HepG2 (cell line): ENCODE data around the gene IRF3. TPM values are rescaled to one million over a fixed set of nuclear protein-coding genes. Genes with fewer than 3 reads are reported as not detected.

Source experiments
- CCDC6 ChIP-seq: sonication (generic); formaldehyde crosslinking; IDR thresholded peaks from 2 replicates; pipeline ENCODE4 v1.8.1; 2022; ENCODE audit warnings: mild to moderate bottlenecking, missing genetic modification reagents, moderate library complexity
- HOXD1 ChIP-seq: sonication (generic); formaldehyde crosslinking; IDR thresholded peaks from 2 replicates; pipeline ENCODE4 v1.5.0; 2020; ENCODE audit warnings: missing genetic modification reagents
- JDP2 ChIP-seq: sonication (generic); formaldehyde crosslinking; IDR thresholded peaks from 2 replicates; pipeline ENCODE4 v1.8.1; 2022; ENCODE audit warnings: missing genetic modification reagents, borderline replicate concordance
- KLF12 ChIP-seq: sonication (generic); formaldehyde crosslinking; IDR thresholded peaks from 2 replicates; pipeline ENCODE4 v1.4.0; 2020; ENCODE audit warnings: missing genetic modification reagents, borderline replicate concordance
- NCOA5 ChIP-seq: sonication (generic); formaldehyde crosslinking; IDR thresholded peaks from 2 replicates; pipeline ENCODE4 v1.4.0; 2020; ENCODE audit warnings: missing genetic modification reagents
- NFE2L2 ChIP-seq: fragments of 150-350 bp; IDR thresholded peaks from 2 replicates; pipeline ENCODE4 v1.6.1; 2014; ENCODE audit warnings: low read length
- SIX1 ChIP-seq: sonication (generic); formaldehyde crosslinking; IDR thresholded peaks from 2 replicates; pipeline ENCODE4 v1.4.0; 2020; ENCODE audit warnings: missing genetic modification reagents, borderline replicate concordance
- ZFP62 ChIP-seq: sonication (generic); formaldehyde crosslinking; IDR thresholded peaks from 2 replicates; pipeline ENCODE4 v1.4.0; 2020; ENCODE audit warnings: missing genetic modification reagents
- ZFYVE20 ChIP-seq: sonication (generic); formaldehyde crosslinking; IDR thresholded peaks from 2 replicates; pipeline ENCODE4 v1.8.0; 2023; ENCODE audit warnings: low read depth, mild to moderate bottlenecking, moderate library complexity, missing genetic modification reagents, borderline replicate concordance
- ZMYM4 ChIP-seq: sonication (generic); formaldehyde crosslinking; IDR thresholded peaks from 2 replicates; pipeline ENCODE4 v1.8.1; 2023; ENCODE audit warnings: mild to moderate bottlenecking, missing genetic modification reagents
- ZNF205 ChIP-seq: IDR thresholded peaks from 2 replicates; pipeline ENCODE4 v1.6.1; 2018; ENCODE audit warnings: missing biosample characterization, missing genetic modification reagents
- ZNF451 ChIP-seq: sonication (generic); formaldehyde crosslinking; IDR thresholded peaks from 2 replicates; pipeline ENCODE4 v1.5.0; 2020; ENCODE audit warnings: mild to moderate bottlenecking, missing genetic modification reagents
- ZNF562 ChIP-seq: sonication (generic); formaldehyde crosslinking; IDR thresholded peaks from 2 replicates; pipeline ENCODE4 v1.8.0; 2022; ENCODE audit warnings: missing genetic modification reagents, borderline replicate concordance
- ZNF75D ChIP-seq: sonication (generic); formaldehyde crosslinking; IDR thresholded peaks from 2 replicates; pipeline ENCODE4 v1.8.1; 2023; ENCODE audit warnings: missing genetic modification reagents, mild to moderate bottlenecking, borderline replicate concordance
- ZNF788 ChIP-seq: sonication (generic); formaldehyde crosslinking; IDR thresholded peaks from 2 replicates; pipeline ENCODE4 v1.5.0; 2020; ENCODE audit warnings: mild to moderate bottlenecking, missing genetic modification reagents, borderline replicate concordance
- ZNF879 ChIP-seq: sonication (generic); formaldehyde crosslinking; IDR thresholded peaks from 2 replicates; pipeline ENCODE4 v1.8.1; 2023; ENCODE audit warnings: missing genetic modification reagents
- polyA plus RNA-seq, 8 experiments: library from polyadenylated mRNA; depleted of rRNA in 3 of 8; stranded (reverse) in 7 of 8; unstranded in 1 of 8; fragments of >200 nt; fragmentation: Illumina TruSeq in 4 of 8; extraction: Trizol in 4 of 8; gene quantifications; 2 replicates each; pipeline versions ENCODE4 v1.2.1 to v1.2.3, GENCODE V29; 2011 to 2016; ENCODE audit warnings: low read depth in 4 of 8, missing spikeins in 1 of 8, mixed read lengths in 1 of 8; ENCODE audit not compliant: insufficient read depth in 1 of 8
- total RNA-seq, 5 experiments: library from RNA; depleted of rRNA; stranded (reverse); fragments of >200 nt; fragmentation: Illumina TruSeq; extraction: Trizol; gene quantifications; 2 replicates each; pipeline ENCODE4 v1.2.3, GENCODE V29; 2016; ENCODE audit warnings: low read depth in 1 of 5
- TF ChIP-seq, protein P1 (sequence below): sonication (generic); formaldehyde crosslinking; IDR thresholded peaks from 2 replicates; pipeline ENCODE4 v1.5.1; 2020; ENCODE audit warnings: missing genetic modification reagents, mild to moderate bottlenecking, borderline replicate concordance
- TF ChIP-seq, protein P2 (sequence below): sonication (generic); formaldehyde crosslinking; IDR thresholded peaks from 2 replicates; pipeline ENCODE4 v1.5.0; 2020; ENCODE audit warnings: missing genetic modification reagents, mild to moderate bottlenecking, borderline replicate concordance
- TF ChIP-seq, protein P3 (sequence below): sonication (generic); formaldehyde crosslinking; IDR thresholded peaks from 2 replicates; pipeline ENCODE4 v1.5.1; 2020; ENCODE audit warnings: missing genetic modification reagents, mild to moderate bottlenecking, borderline replicate concordance

The IRF3 gene
- total and polyA plus RNA-seq, 2 of the 13 experiments (the other 11 are each of a cell fraction or from before 2014, with no cell fraction given): 61.9 to 65.5 TPM

DNA sequence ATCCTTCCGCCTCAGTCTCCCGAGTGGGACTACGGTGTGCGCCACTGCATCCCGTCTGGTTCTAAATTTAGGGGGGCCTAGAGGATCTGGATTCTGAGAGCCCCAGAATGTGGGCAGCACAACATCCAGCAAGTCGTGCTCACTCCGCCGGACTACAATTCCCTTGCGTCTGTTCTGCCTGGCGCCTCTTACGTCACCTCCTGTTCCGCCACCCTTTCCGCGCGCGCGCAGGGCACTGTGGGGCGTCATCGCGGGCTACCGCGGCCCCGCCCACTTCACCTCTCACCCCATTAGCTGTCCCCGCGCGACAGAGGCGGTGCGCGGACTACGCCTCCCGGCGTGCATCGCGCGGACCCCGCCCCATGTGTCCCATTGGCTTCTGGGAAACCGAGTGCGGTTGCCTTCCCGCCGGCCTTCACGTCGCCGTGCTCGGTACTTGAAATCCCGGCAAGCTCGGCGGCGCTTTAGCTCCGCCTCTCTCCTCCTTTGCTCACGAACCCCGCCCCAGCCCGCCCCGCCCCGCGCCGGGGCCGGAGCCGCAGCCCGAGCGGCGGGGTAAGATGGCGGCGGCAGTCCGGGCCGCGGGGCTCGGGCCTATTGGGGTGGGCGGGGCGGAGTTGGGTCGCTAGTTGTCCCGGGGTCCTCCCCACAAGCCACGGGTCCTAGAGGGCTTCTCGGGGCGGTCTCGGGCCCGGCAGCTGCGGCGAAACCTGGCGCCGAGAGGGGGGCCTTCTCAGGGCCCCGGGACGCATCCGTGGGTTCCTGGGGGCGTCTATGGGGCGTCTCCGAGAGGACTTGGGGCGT, 23.8 kb downstream of the IRF3 start, which contains the start of gene SCAF1 (continued):
- TF ChIP-seq, protein P1, sequence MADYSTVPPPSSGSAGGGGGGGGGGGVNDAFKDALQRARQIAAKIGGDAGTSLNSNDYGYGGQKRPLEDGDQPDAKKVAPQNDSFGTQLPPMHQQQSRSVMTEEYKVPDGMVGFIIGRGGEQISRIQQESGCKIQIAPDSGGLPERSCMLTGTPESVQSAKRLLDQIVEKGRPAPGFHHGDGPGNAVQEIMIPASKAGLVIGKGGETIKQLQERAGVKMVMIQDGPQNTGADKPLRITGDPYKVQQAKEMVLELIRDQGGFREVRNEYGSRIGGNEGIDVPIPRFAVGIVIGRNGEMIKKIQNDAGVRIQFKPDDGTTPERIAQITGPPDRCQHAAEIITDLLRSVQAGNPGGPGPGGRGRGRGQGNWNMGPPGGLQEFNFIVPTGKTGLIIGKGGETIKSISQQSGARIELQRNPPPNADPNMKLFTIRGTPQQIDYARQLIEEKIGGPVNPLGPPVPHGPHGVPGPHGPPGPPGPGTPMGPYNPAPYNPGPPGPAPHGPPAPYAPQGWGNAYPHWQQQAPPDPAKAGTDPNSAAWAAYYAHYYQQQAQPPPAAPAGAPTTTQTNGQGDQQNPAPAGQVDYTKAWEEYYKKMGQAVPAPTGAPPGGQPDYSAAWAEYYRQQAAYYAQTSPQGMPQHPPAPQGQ (CRISPR knock-in tag): no peak
- TF ChIP-seq ZNF879 (CRISPR knock-in tag) (no peak), CCDC6 (0 out of 2 replicates have a peak, but pooled peaks have one; percentile 69), SIX1 (CRISPR knock-in tag) (no peak), ZNF562 (CRISPR knock-in tag) (no peak), KLF12 (CRISPR knock-in tag) (peak; percentile 97), NCOA5 (CRISPR knock-in tag) (no peak), ZFYVE20 (CRISPR knock-in tag) (no peak), HOXD1 (CRISPR knock-in tag) (no peak), ZFP62 (CRISPR knock-in tag) (peak; percentile 75; the same call in 1 of the 2 replicates), ZMYM4 (CRISPR knock-in tag) (no peak; the same call in none of the 2 replicates), JDP2 (CRISPR knock-in tag) (no peak), ZNF788 (CRISPR knock-in tag) (peak; percentile 82; the same call in 1 of the 2 replicates), ZNF205 (CRISPR knock-in tag) (0 out of 2 replicates have a peak, but pooled peaks have one; percentile 13), ZNF451 (no peak), NFE2L2 (no peak), ZNF75D (CRISPR knock-in tag) (no peak)
- TF ChIP-seq, protein P2, sequence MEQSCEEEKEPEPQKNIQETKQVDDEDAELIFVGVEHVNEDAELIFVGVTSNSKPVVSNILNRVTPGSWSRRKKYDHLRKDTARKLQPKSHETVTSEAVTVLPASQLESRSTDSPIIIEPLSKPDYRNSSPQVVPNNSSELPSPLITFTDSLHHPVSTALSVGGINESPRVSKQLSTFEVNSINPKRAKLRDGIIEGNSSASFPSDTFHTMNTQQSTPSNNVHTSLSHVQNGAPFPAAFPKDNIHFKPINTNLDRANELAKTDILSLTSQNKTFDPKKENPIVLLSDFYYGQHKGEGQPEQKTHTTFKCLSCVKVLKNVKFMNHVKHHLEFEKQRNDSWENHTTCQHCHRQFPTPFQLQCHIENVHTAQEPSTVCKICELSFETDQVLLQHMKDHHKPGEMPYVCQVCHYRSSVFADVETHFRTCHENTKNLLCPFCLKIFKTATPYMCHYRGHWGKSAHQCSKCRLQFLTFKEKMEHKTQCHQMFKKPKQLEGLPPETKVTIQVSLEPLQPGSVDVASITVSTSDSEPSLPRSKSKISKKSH (CRISPR knock-in tag): no peak
- TF ChIP-seq, protein P3, sequence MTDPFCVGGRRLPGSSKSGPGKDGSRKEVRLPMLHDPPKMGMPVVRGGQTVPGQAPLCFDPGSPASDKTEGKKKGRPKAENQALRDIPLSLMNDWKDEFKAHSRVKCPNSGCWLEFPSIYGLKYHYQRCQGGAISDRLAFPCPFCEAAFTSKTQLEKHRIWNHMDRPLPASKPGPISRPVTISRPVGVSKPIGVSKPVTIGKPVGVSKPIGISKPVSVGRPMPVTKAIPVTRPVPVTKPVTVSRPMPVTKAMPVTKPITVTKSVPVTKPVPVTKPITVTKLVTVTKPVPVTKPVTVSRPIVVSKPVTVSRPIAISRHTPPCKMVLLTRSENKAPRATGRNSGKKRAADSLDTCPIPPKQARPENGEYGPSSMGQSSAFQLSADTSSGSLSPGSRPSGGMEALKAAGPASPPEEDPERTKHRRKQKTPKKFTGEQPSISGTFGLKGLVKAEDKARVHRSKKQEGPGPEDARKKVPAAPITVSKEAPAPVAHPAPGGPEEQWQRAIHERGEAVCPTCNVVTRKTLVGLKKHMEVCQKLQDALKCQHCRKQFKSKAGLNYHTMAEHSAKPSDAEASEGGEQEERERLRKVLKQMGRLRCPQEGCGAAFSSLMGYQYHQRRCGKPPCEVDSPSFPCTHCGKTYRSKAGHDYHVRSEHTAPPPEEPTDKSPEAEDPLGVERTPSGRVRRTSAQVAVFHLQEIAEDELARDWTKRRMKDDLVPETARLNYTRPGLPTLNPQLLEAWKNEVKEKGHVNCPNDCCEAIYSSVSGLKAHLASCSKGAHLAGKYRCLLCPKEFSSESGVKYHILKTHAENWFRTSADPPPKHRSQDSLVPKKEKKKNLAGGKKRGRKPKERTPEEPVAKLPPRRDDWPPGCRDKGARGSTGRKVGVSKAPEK (CRISPR knock-in tag): no peak
